ENCODE measurements around the gene TTC28.

The TTC28 gene

GRCh38 chr22:27961182-27961581, 718.5 kb downstream of the TTC28 start:
- no peaks in the 10 kb centered on the region for H3K36me3 ChIP-seq (ENCODE audit: control insufficient read depth, insufficient read depth, low read length)
- H3K4me3 ChIP-seq (ENCODE audit: insufficient read depth, low read depth, low read length), result no peak overlapping the region
- no peaks in the 10 kb centered on the region for H3K9me3 ChIP-seq (ENCODE audit: control insufficient read depth, low read length)
- H3K27ac ChIP-seq (ENCODE audit: insufficient read depth, low read depth, low read length, poor library complexity, severe bottlenecking), result no peak overlapping the region
- 94% methylated on average over 4 of the region's 4 CpGs; no CpG with 5 or more reads in 1 of the 2 experiments for WGBS, 2 experiments
- H3K4me1 ChIP-seq (ENCODE audit: control insufficient read depth, insufficient read depth, low read length), result peaks cover 13% of the 10 kb centered on the region
- H3K27me3 ChIP-seq (ENCODE audit: control insufficient read depth, insufficient read depth, low read length, poor library complexity, severe bottlenecking), result no peaks in the 10 kb centered on the region

- WGBS, 2 experiments, result 74 to 75% methylated on average over 8 of the region's 8 CpGs
- H3K27ac ChIP-seq (ENCODE audit: insufficient read depth, low read depth, low read length, poor library complexity, severe bottlenecking), result no peak overlapping the region
- no peaks in the 10 kb centered on the region for H3K36me3 ChIP-seq (ENCODE audit: control insufficient read depth, insufficient read depth, low read length)
- no peaks in the 10 kb centered on the region for H3K27me3 ChIP-seq (ENCODE audit: control insufficient read depth, insufficient read depth, low read length, poor library complexity, severe bottlenecking)
- no peaks in the 10 kb centered on the region for H3K9me3 ChIP-seq (ENCODE audit: control insufficient read depth, low read length)
- peaks cover 13% of the 10 kb centered on the region for H3K4me1 ChIP-seq (ENCODE audit: control insufficient read depth, insufficient read depth, low read length)
- H3K4me3 ChIP-seq (ENCODE audit: insufficient read depth, low read depth, low read length), result no peak overlapping the region
These were observed 720.1 kb downstream of the TTC28 start for GRCh38 chr22:27959335-27960090.

- H3K9me3 ChIP-seq (ENCODE audit: control insufficient read depth, low read length), result no peaks in the 10 kb centered on the region
- no peaks in the 10 kb centered on the region for H3K4me1 ChIP-seq (ENCODE audit: control insufficient read depth, insufficient read depth, low read length)
- 95 to 98% methylated on average over 3 of the region's 3 CpGs for WGBS, 2 experiments
- no peak overlapping the region for H3K4me3 ChIP-seq (ENCODE audit: insufficient read depth, low read depth, low read length)
- no peaks in the 10 kb centered on the region for H3K27me3 ChIP-seq (ENCODE audit: control insufficient read depth, insufficient read depth, low read length, poor library complexity, severe bottlenecking)
- H3K27ac ChIP-seq (ENCODE audit: insufficient read depth, low read depth, low read length, poor library complexity, severe bottlenecking), result no peak overlapping the region
- H3K36me3 ChIP-seq (ENCODE audit: control insufficient read depth, insufficient read depth, low read length), result no peaks in the 10 kb centered on the region
These were observed 726.9 kb downstream of the TTC28 start for GRCh38 chr22:27952779-27953178.

GRCh38 chr22:27952091-27952490, 727.5 kb downstream of the TTC28 start:
- WGBS, 2 experiments, result 93 to 99% methylated on average over 3 of the region's 3 CpGs
- H3K27me3 ChIP-seq (ENCODE audit: control insufficient read depth, insufficient read depth, low read length, poor library complexity, severe bottlenecking), result no peaks in the 10 kb centered on the region
- no peaks in the 10 kb centered on the region for H3K4me1 ChIP-seq (ENCODE audit: control insufficient read depth, insufficient read depth, low read length)
- H3K36me3 ChIP-seq (ENCODE audit: control insufficient read depth, insufficient read depth, low read length), result no peaks in the 10 kb centered on the region
- H3K27ac ChIP-seq (ENCODE audit: insufficient read depth, low read depth, low read length, poor library complexity, severe bottlenecking), result no peak overlapping the region
- no peaks in the 10 kb centered on the region for H3K9me3 ChIP-seq (ENCODE audit: control insufficient read depth, low read length)
- no peak overlapping the region for H3K4me3 ChIP-seq (ENCODE audit: insufficient read depth, low read depth, low read length)

- no peaks in the 10 kb centered on the region for H3K27me3 ChIP-seq (ENCODE audit: control insufficient read depth, insufficient read depth, low read length, poor library complexity, severe bottlenecking)
- no peaks in the 10 kb centered on the region for H3K36me3 ChIP-seq (ENCODE audit: control insufficient read depth, insufficient read depth, low read length)
- H3K9me3 ChIP-seq (ENCODE audit: control insufficient read depth, low read length), result no peaks in the 10 kb centered on the region
- 100% methylated on average over 1 of the region's 3 CpGs for WGBS, 2 experiments
- no peaks in the 10 kb centered on the region for H3K4me1 ChIP-seq (ENCODE audit: control insufficient read depth, insufficient read depth, low read length)
- no peak overlapping the region for H3K27ac ChIP-seq (ENCODE audit: insufficient read depth, low read depth, low read length, poor library complexity, severe bottlenecking)
- H3K4me3 ChIP-seq (ENCODE audit: insufficient read depth, low read depth, low read length), result no peak overlapping the region
These were observed 730.2 kb downstream of the TTC28 start for GRCh38 chr22:27949421-27949820.

GRCh38 chr22:27948569-27948968, 731.1 kb downstream of the TTC28 start:
- no peaks in the 10 kb centered on the region for H3K27me3 ChIP-seq (ENCODE audit: control insufficient read depth, insufficient read depth, low read length, poor library complexity, severe bottlenecking)
- no peaks in the 10 kb centered on the region for H3K36me3 ChIP-seq (ENCODE audit: control insufficient read depth, insufficient read depth, low read length)
- H3K4me3 ChIP-seq (ENCODE audit: insufficient read depth, low read depth, low read length), result no peak overlapping the region
- H3K4me1 ChIP-seq (ENCODE audit: control insufficient read depth, insufficient read depth, low read length), result no peaks in the 10 kb centered on the region
- no peaks in the 10 kb centered on the region for H3K9me3 ChIP-seq (ENCODE audit: control insufficient read depth, low read length)
- H3K27ac ChIP-seq (ENCODE audit: insufficient read depth, low read depth, low read length, poor library complexity, severe bottlenecking), result no peak overlapping the region
- WGBS, 2 experiments, result 89 to 94% methylated on average over 2 of the region's 2 CpGs

- Histone ChIP-seq H3K27me3 (ENCODE audit: control insufficient read depth, insufficient read depth, low read length, poor library complexity, severe bottlenecking) (no peaks in the 10 kb centered on the region), H3K4me3 (ENCODE audit: insufficient read depth, low read depth, low read length) (no peak overlapping the region), H3K27ac (ENCODE audit: insufficient read depth, low read depth, low read length, poor library complexity, severe bottlenecking) (no peak overlapping the region), H3K36me3 (ENCODE audit: control insufficient read depth, insufficient read depth, low read length) (no peaks in the 10 kb centered on the region), H3K4me1 (ENCODE audit: control insufficient read depth, insufficient read depth, low read length) (no peaks in the 10 kb centered on the region), H3K9me3 (ENCODE audit: control insufficient read depth, low read length) (no peaks in the 10 kb centered on the region)
- 91 to 97% methylated on average over 4 of the region's 4 CpGs for WGBS, 2 experiments
These were observed 732.2 kb downstream of the TTC28 start for GRCh38 chr22:27947448-27947847.

GRCh38 chr22:27941143-27941542, 738.5 kb downstream of the TTC28 start:
- no peak overlapping the region for H3K27ac ChIP-seq (ENCODE audit: insufficient read depth, low read depth, low read length, poor library complexity, severe bottlenecking)

GRCh38 chr22:27937453-27937852, 742.2 kb downstream of the TTC28 start:
- H3K9me3 ChIP-seq (ENCODE audit: control insufficient read depth, low read length), result no peaks in the 10 kb centered on the region
- no peaks in the 10 kb centered on the region for H3K4me1 ChIP-seq (ENCODE audit: control insufficient read depth, insufficient read depth, low read length)
- H3K27me3 ChIP-seq (ENCODE audit: control insufficient read depth, insufficient read depth, low read length, poor library complexity, severe bottlenecking), result no peaks in the 10 kb centered on the region
- H3K4me3 ChIP-seq (ENCODE audit: insufficient read depth, low read depth, low read length), result no peak overlapping the region
- H3K36me3 ChIP-seq (ENCODE audit: control insufficient read depth, insufficient read depth, low read length), result no peaks in the 10 kb centered on the region
- whole genome bisulfite sequencing, 2 experiments, result 91 to 97% methylated on average over 2 of the region's 2 CpGs
- no peak overlapping the region for H3K27ac ChIP-seq (ENCODE audit: insufficient read depth, low read depth, low read length, poor library complexity, severe bottlenecking)

More at GRCh38 chr22:27941143-27941542, 738.5 kb downstream of the TTC28 start:
- Histone ChIP-seq H3K9me3 (ENCODE audit: control insufficient read depth, low read length) (no peaks in the 10 kb centered on the region), H3K4me1 (ENCODE audit: control insufficient read depth, insufficient read depth, low read length) (no peaks in the 10 kb centered on the region), H3K36me3 (ENCODE audit: control insufficient read depth, insufficient read depth, low read length) (no peaks in the 10 kb centered on the region), H3K27me3 (ENCODE audit: control insufficient read depth, insufficient read depth, low read length, poor library complexity, severe bottlenecking) (no peaks in the 10 kb centered on the region), H3K4me3 (ENCODE audit: insufficient read depth, low read depth, low read length) (no peak overlapping the region)

- no peaks in the 10 kb centered on the region for H3K4me1 ChIP-seq (ENCODE audit: control insufficient read depth, insufficient read depth, low read length)
- no peak overlapping the region for H3K4me3 ChIP-seq (ENCODE audit: insufficient read depth, low read depth, low read length)
These were observed 743.7 kb downstream of the TTC28 start for GRCh38 chr22:27935897-27936296.

More at GRCh38 chr22:27935897-27936296, 743.7 kb downstream of the TTC28 start:
- Histone ChIP-seq H3K27ac (ENCODE audit: insufficient read depth, low read depth, low read length, poor library complexity, severe bottlenecking) (no peak overlapping the region), H3K27me3 (ENCODE audit: control insufficient read depth, insufficient read depth, low read length, poor library complexity, severe bottlenecking) (no peaks in the 10 kb centered on the region), H3K36me3 (ENCODE audit: control insufficient read depth, insufficient read depth, low read length) (no peaks in the 10 kb centered on the region), H3K9me3 (ENCODE audit: control insufficient read depth, low read length) (no peaks in the 10 kb centered on the region)
- WGBS, 2 experiments, result 83 to 89% methylated on average over 1 of the region's 1 CpG

Measured in ectodermal cell (in vitro differentiated cells).